Activated naive CD4-positive, alpha-beta T cell treated with anti-CD3 and anti-CD28 coated beads, Interleukin-2, amount 50 U/mL, for 72 hours (primary cell): ENCODE results near the gene SLC6A2. TPM values are rescaled to one million over a fixed set of nuclear protein-coding genes. Genes with fewer than 3 reads are reported as not detected.
"Not testable (repeated sequence)": the region's sequence is repeated elsewhere in the genome, so short reads cannot be mapped to it uniquely, and the experiment has no call there.

Experiments used
- ATAC-seq, 2 donors: fragments of 150-1000 bp; cut with Tn5 transposase; 2 replicates each; pipeline ENCODE4 v1.10.0; 2021; ENCODE audit warnings: mild to moderate bottlenecking in 2 of 2, moderate library complexity in 2 of 2
- DNase-seq, 2 donors: peaks; one replicate each; pipeline ENCODE4 v3.0.0; 2021 to 2022; ENCODE audit warnings: low spot score in 2 of 2
- H3K27ac Mint-ChIP-seq, 2 donors: one replicate each; pipeline ENCODE4 v1.8.0; 2022; ENCODE audit warnings: mild to moderate bottlenecking in 2 of 2, mixed read lengths in 2 of 2
- H3K36me3 Mint-ChIP-seq, 2 donors: one replicate each; pipeline ENCODE4 v1.8.0; 2022; ENCODE audit warnings: mixed read lengths in 2 of 2
- H3K9me3 Mint-ChIP-seq, 2 donors: one replicate each; pipeline ENCODE4 v1.8.0; 2022; ENCODE audit warnings: mixed read lengths in 2 of 2
- total RNA-seq, 2 donors: library from RNA; stranded (reverse); gene quantifications; one replicate each; pipeline ENCODE4 v1.2.3, GENCODE V29; 2022

Gene SLC6A2
- total RNA-seq, result not detected

- no peaks in the 10 kb centered on the region for H3K9me3 Mint-ChIP-seq
- ATAC-seq, result no peak
- H3K36me3 Mint-ChIP-seq, result no peaks in the 10 kb centered on the region
- H3K27ac Mint-ChIP-seq, result no peak within 1 kb of the TSS
- no peak for DNase-seq
Observed at GRCh38 chr16:55655897-55656681, at the start of gene SLC6A2. SLC6A2 (plus strand) TSS chr16:55655988; CDS start chr16:55656695, 707 bp downstream.

- Mint-ChIP-seq H3K9me3 (peaks cover 0 to 7% of the 10 kb centered on the region in 2 donors), H3K27ac (no peak overlapping the region), H3K36me3 (peaks cover 0 to 7% of the 10 kb centered on the region in 2 donors)
- no peak for ATAC-seq
- no peak for DNase-seq
Observed at GRCh38 chr16:55613613-55614335, 42.0 kb upstream of the SLC6A2 start.

GRCh38 chr16:55615071-55615470 lies 40.7 kb upstream of the SLC6A2 start:
- Mint-ChIP-seq H3K36me3 (peaks cover 0 to 7% of the 10 kb centered on the region in 2 donors), H3K27ac (no peak overlapping the region), H3K9me3 (peaks cover 0 to 6% of the 10 kb centered on the region in 2 donors)
- no peak for DNase-seq
- no peak for ATAC-seq

- not testable (repeated sequence) for H3K27ac Mint-ChIP-seq, H3K9me3 Mint-ChIP-seq, DNase-seq, ATAC-seq, H3K36me3 Mint-ChIP-seq
Observed at GRCh38 chr16:55615670-55616069, 40.1 kb upstream of the SLC6A2 start.

- DNase-seq (no peak), ATAC-seq (no peak)
- no peaks in the 10 kb centered on the region for H3K9me3 Mint-ChIP-seq
- H3K36me3 Mint-ChIP-seq, result peaks cover 0 to 2% of the 10 kb centered on the region in 2 donors
- no peak overlapping the region for H3K27ac Mint-ChIP-seq
Observed at GRCh38 chr16:55621771-55622170, 34.0 kb upstream of the SLC6A2 start.

GRCh38 chr16:55622272-55622671 lies 33.5 kb upstream of the SLC6A2 start:
- no peaks in the 10 kb centered on the region for H3K9me3 Mint-ChIP-seq
- DNase-seq, result no peak
- no peak for ATAC-seq
- H3K27ac Mint-ChIP-seq, result no peak overlapping the region
- no peaks in the 10 kb centered on the region for H3K36me3 Mint-ChIP-seq

GRCh38 chr16:55622930-55623561 lies 32.7 kb upstream of the SLC6A2 start:
- Mint-ChIP-seq H3K27ac (no peak overlapping the region), H3K9me3 (no peaks in the 10 kb centered on the region), H3K36me3 (no peaks in the 10 kb centered on the region)
- DNase-seq (no peak), ATAC-seq (no peak)

GRCh38 chr16:55623640-55624039 lies 32.1 kb upstream of the SLC6A2 start:
- ATAC-seq, result no peak
- H3K27ac Mint-ChIP-seq, result no peak overlapping the region
- DNase-seq, result no peak
- H3K9me3 Mint-ChIP-seq, result no peaks in the 10 kb centered on the region
- H3K36me3 Mint-ChIP-seq, result no peaks in the 10 kb centered on the region

- H3K9me3 Mint-ChIP-seq, result peaks cover 0 to 4% of the 10 kb centered on the region in 2 donors
- DNase-seq, result no peak
- H3K27ac Mint-ChIP-seq, result no peak overlapping the region
- no peak for ATAC-seq
- no peaks in the 10 kb centered on the region for H3K36me3 Mint-ChIP-seq
Observed at GRCh38 chr16:55624696-55625095, 31.1 kb upstream of the SLC6A2 start.

GRCh38 chr16:55625843-55626242 lies 29.9 kb upstream of the SLC6A2 start:
- peaks cover 0 to 6% of the 10 kb centered on the region in 2 donors for H3K9me3 Mint-ChIP-seq

GRCh38 chr16:55628306-55628968 lies 27.4 kb upstream of the SLC6A2 start:
- DNase-seq, result no peak
- H3K36me3 Mint-ChIP-seq, result no peaks in the 10 kb centered on the region
- H3K9me3 Mint-ChIP-seq, result peaks cover 0 to 6% of the 10 kb centered on the region in 2 donors
- ATAC-seq, result no peak
- H3K27ac Mint-ChIP-seq, result no peak overlapping the region

More at GRCh38 chr16:55625843-55626242, 29.9 kb upstream of the SLC6A2 start:
- DNase-seq (no peak), ATAC-seq (no peak)
- no peaks in the 10 kb centered on the region for H3K36me3 Mint-ChIP-seq
- no peak overlapping the region for H3K27ac Mint-ChIP-seq

GRCh38 chr16:55630774-55631173 lies 25.0 kb upstream of the SLC6A2 start:
- Mint-ChIP-seq H3K27ac (no peak overlapping the region), H3K36me3 (no peaks in the 10 kb centered on the region), H3K9me3 (peaks cover 0 to 6% of the 10 kb centered on the region in 2 donors)
- DNase-seq, result no peak
- no peak for ATAC-seq

GRCh38 chr16:55632259-55632658 lies 23.5 kb upstream of the SLC6A2 start:
- ATAC-seq, result no peak
- no peak for DNase-seq
- no peak overlapping the region for H3K27ac Mint-ChIP-seq
- H3K9me3 Mint-ChIP-seq, result peaks cover 0 to 6% of the 10 kb centered on the region in 2 donors
- no peaks in the 10 kb centered on the region for H3K36me3 Mint-ChIP-seq

- Mint-ChIP-seq H3K36me3 (no peaks in the 10 kb centered on the region), H3K9me3 (peaks cover 0 to 6% of the 10 kb centered on the region in 2 donors), H3K27ac (no peak overlapping the region)
- ATAC-seq, result no peak
- DNase-seq, result no peak
Observed at GRCh38 chr16:55634193-55634592, 21.6 kb upstream of the SLC6A2 start.

- H3K27ac Mint-ChIP-seq, result no peak overlapping the region
- H3K9me3 Mint-ChIP-seq, result no peaks in the 10 kb centered on the region
- DNase-seq, result no peak
- ATAC-seq, result no peak
- no peaks in the 10 kb centered on the region for H3K36me3 Mint-ChIP-seq
Observed at GRCh38 chr16:55638256-55638655, 17.5 kb upstream of the SLC6A2 start.

- ATAC-seq, result no peak
- DNase-seq, result no peak
- H3K36me3 Mint-ChIP-seq, result no peaks in the 10 kb centered on the region
- no peaks in the 10 kb centered on the region for H3K9me3 Mint-ChIP-seq
- H3K27ac Mint-ChIP-seq, result no peak overlapping the region
Observed at GRCh38 chr16:55640701-55641327, 15.0 kb upstream of the SLC6A2 start.
